Peyer's patch (tissue), 4 donors: ENCODE data around the gene FPR1. TPM values are rescaled to one million over a fixed set of nuclear protein-coding genes. Genes with fewer than 3 reads are reported as not detected.
"Not testable (repeated sequence)": the region's sequence is repeated elsewhere in the genome, so short reads cannot be mapped to it uniquely, and the experiment has no call there.

Experiments used
- DNase-seq, 3 donors: peaks; one replicate each; pipeline ENCODE4 v3.0.0-alpha.2; 2017 to 2019
- H3K27ac ChIP-seq, 4 donors: fragments of 200-600 bp; sonication (generic); one replicate each; pipeline ENCODE4 v1.5.1; 2016 to 2019
- H3K27me3 ChIP-seq, 2 donors: fragments of 200-600 bp; sonication (generic); one replicate each; pipeline ENCODE4 v1.5.1; 2019
- H3K36me3 ChIP-seq, 3 donors: fragments of 200-600 bp; sonication (generic); one replicate each; pipeline ENCODE4 v1.5.1; 2016 to 2019
- H3K4me1 ChIP-seq, 4 donors: fragments of 200-600 bp; sonication (generic); one replicate each; pipeline ENCODE4 v1.5.1; 2016 to 2019
- H3K4me3 ChIP-seq, 4 donors: fragments of 200-600 bp; sonication (generic); 1 replicate in 3 of 4; 2 replicates in 1 of 4; pipeline ENCODE4 v1.5.1; 2016 to 2019; ENCODE audit warnings: mild to moderate bottlenecking in 1 of 4
- H3K9me3 ChIP-seq, 4 donors: fragments of 200-600 bp; sonication (generic); one replicate each; pipeline ENCODE4 v1.5.1; 2016 to 2019; ENCODE audit warnings: mild to moderate bottlenecking in 1 of 4
- CTCF ChIP-seq, 6 experiments: fragments of 450-650 bp in 4 of 6; fragments of 200-600 bp in 2 of 6; sonication (generic) in 1 of 6; IDR thresholded peaks; one replicate each; pipeline ENCODE4 v1.5.1; 2017 to 2019; ENCODE audit warnings: antibody characterized with exemption in 6 of 6, mild to moderate bottlenecking in 3 of 6, moderate library complexity in 1 of 6
- POLR2A ChIP-seq, 2 donors: fragments of 450-650 bp; IDR thresholded peaks; one replicate each; pipeline ENCODE4 v1.5.1; 2017; ENCODE audit warnings: antibody characterized with exemption in 2 of 2, mild to moderate bottlenecking in 2 of 2, moderate library complexity in 2 of 2
- total RNA-seq, 4 donors: library from RNA; depleted of rRNA; stranded (reverse); fragments of >200 nt; gene quantifications; one replicate each; pipeline ENCODE4 v1.1.0, GENCODE V29; 2016

Gene FPR1
- total RNA-seq, 4 donors from 2014 or later: 1.6 to 5.8 (median 2.6) TPM

- no peak overlapping the region for H3K27ac ChIP-seq
- H3K4me1 ChIP-seq: no peaks in the 10 kb centered on the region
- peak in 1 of 3 donors; percentile 63 for DNase-seq
- H3K4me3 ChIP-seq: no peak overlapping the region
- no peaks in the 10 kb centered on the region for H3K9me3 ChIP-seq
- H3K27me3 ChIP-seq: no peaks in the 10 kb centered on the region
- no peak for TF ChIP-seq POLR2A (IDR thresholded peaks at IDR 0.05)
- peak; percentile 5 to 59 (median 54) for TF ChIP-seq CTCF (IDR thresholded peaks at IDR 0.05)
- H3K36me3 ChIP-seq: no peaks in the 10 kb centered on the region
Measured at GRCh38 chr19:51777570-51778462, 26.1 kb upstream of the FPR1 start.

- not testable (repeated sequence) for H3K27me3 ChIP-seq, H3K4me3 ChIP-seq, H3K4me1 ChIP-seq, DNase-seq, H3K36me3 ChIP-seq, H3K27ac ChIP-seq, H3K9me3 ChIP-seq
Measured at GRCh38 chr19:51776561-51776960, 24.9 kb upstream of the FPR1 start.

- no peak for DNase-seq
- Histone ChIP-seq H3K4me1 (no peaks in the 10 kb centered on the region), H3K4me3 (no peak overlapping the region), H3K9me3 (no peaks in the 10 kb centered on the region), H3K27me3 (no peaks in the 10 kb centered on the region), H3K27ac (no peak overlapping the region), H3K36me3 (no peaks in the 10 kb centered on the region)
- no peak for TF ChIP-seq POLR2A (IDR thresholded peaks at IDR 0.05)
- TF ChIP-seq CTCF (IDR thresholded peaks at IDR 0.05): no peak
Measured at GRCh38 chr19:51772977-51773376, 21.3 kb upstream of the FPR1 start.

- H3K9me3 ChIP-seq: no peaks in the 10 kb centered on the region
- DNase-seq: no peak
- TF ChIP-seq POLR2A (IDR thresholded peaks at IDR 0.05) (no peak), CTCF (IDR thresholded peaks at IDR 0.05) (no peak)
- H3K4me3 ChIP-seq: no peak overlapping the region
- no peaks in the 10 kb centered on the region for H3K36me3 ChIP-seq
- H3K27me3 ChIP-seq: no peaks in the 10 kb centered on the region
- H3K27ac ChIP-seq: peak overlapping the region in 1 of 4 donors; percentile 25
- H3K4me1 ChIP-seq: no peaks in the 10 kb centered on the region
Measured at GRCh38 chr19:51771376-51772130, 19.9 kb upstream of the FPR1 start.

- no peaks in the 10 kb centered on the region for H3K36me3 ChIP-seq
- H3K27ac ChIP-seq: no peak overlapping the region
- no peak overlapping the region for H3K4me3 ChIP-seq
- H3K27me3 ChIP-seq: no peaks in the 10 kb centered on the region
- no peaks in the 10 kb centered on the region for H3K4me1 ChIP-seq
- no peaks in the 10 kb centered on the region for H3K9me3 ChIP-seq
- DNase-seq: no peak
- TF ChIP-seq POLR2A (IDR thresholded peaks at IDR 0.05) (no peak), CTCF (IDR thresholded peaks at IDR 0.05) (no peak)
Measured at GRCh38 chr19:51766461-51766860, 14.8 kb upstream of the FPR1 start.

GRCh38 chr19:51765086-51765485, 13.4 kb upstream of the FPR1 start:
- H3K36me3 ChIP-seq: no peaks in the 10 kb centered on the region
- no peaks in the 10 kb centered on the region for H3K9me3 ChIP-seq
- DNase-seq: no peak
- H3K27ac ChIP-seq: no peak overlapping the region
- H3K4me3 ChIP-seq: no peak overlapping the region
- TF ChIP-seq CTCF (IDR thresholded peaks at IDR 0.05): no peak
- no peak for TF ChIP-seq POLR2A (IDR thresholded peaks at IDR 0.05)
- H3K27me3 ChIP-seq: no peaks in the 10 kb centered on the region
- no peaks in the 10 kb centered on the region for H3K4me1 ChIP-seq
